Measurements from ENCODE around the gene C3orf22.

The C3orf22 gene

GRCh38 chr3:126526668-126527005, 32.1 kb downstream of the C3orf22 start:
- FAIRE-seq (no peak), DNase-seq (ENCODE audit: insufficient read length, low spot score) (no peak)
- no peak for TF ChIP-seq CTCF (IDR thresholded peaks at IDR 0.05; ENCODE audit: insufficient read depth, missing control alignments)

- TF ChIP-seq CTCF (IDR thresholded peaks at IDR 0.05; ENCODE audit: insufficient read depth, missing control alignments), result no peak
- FAIRE-seq, result no peak
- no peak for DNase-seq (ENCODE audit: insufficient read length, low spot score)
Measured at GRCh38 chr3:126525853-126526667, 32.7 kb downstream of the C3orf22 start.

GRCh38 chr3:126525091-126525852, 33.5 kb downstream of the C3orf22 start:
- FAIRE-seq (no peak), DNase-seq (ENCODE audit: insufficient read length, low spot score) (no peak)
- no peak for TF ChIP-seq CTCF (IDR thresholded peaks at IDR 0.05; ENCODE audit: insufficient read depth, missing control alignments)

GRCh38 chr3:126524429-126524988, 34.2 kb downstream of the C3orf22 start:
- peak; percentile 76 for DNase-seq (ENCODE audit: insufficient read length, low spot score)
- no peak for TF ChIP-seq CTCF (IDR thresholded peaks at IDR 0.05; ENCODE audit: insufficient read depth, missing control alignments)
- FAIRE-seq, result no peak

GRCh38 chr3:126523745-126524428, 34.8 kb downstream of the C3orf22 start, which contains the start of gene CHST13:
Gene CHST13, plus strand, starts transcription at chr3:126524155. Its CDS starts 178 bp downstream, at chr3:126524333.
- no peak for DNase-seq (ENCODE audit: insufficient read length, low spot score)
- TF ChIP-seq CTCF (IDR thresholded peaks at IDR 0.05; ENCODE audit: insufficient read depth, missing control alignments), result no peak
- FAIRE-seq, result no peak

GRCh38 chr3:126522363-126522788, 36.4 kb downstream of the C3orf22 start:
- DNase-seq (ENCODE audit: insufficient read length, low spot score) (peak; percentile 75), FAIRE-seq (no peak)
- peak; percentile 83 for TF ChIP-seq CTCF (IDR thresholded peaks at IDR 0.05; ENCODE audit: insufficient read depth, missing control alignments)
